Lower leg skin (tissue), 3 donors: Measurements from ENCODE around the gene TREH.

Source experiments
- CTCF ChIP-seq, 3 donors: fragments of 450-650 bp; IDR thresholded peaks; one replicate each; pipeline ENCODE4 v1.5.1; 2016; ENCODE audit warnings: antibody characterized with exemption in 3 of 3, mild to moderate bottlenecking in 3 of 3, moderate library complexity in 2 of 3
- POLR2A ChIP-seq, 2 donors: fragments of 450-650 bp; IDR thresholded peaks; one replicate each; pipeline ENCODE4 v1.6.1; 2016 to 2017; ENCODE audit warnings: antibody characterized with exemption in 2 of 2, mild to moderate bottlenecking in 1 of 2, moderate library complexity in 1 of 2

- TF ChIP-seq POLR2A (IDR thresholded peaks at IDR 0.05) (no peak), CTCF (IDR thresholded peaks at IDR 0.05) (no peak)
Observed at GRCh38 chr11:118677977-118678376, 1.5 kb downstream of the TREH start.
